ENCODE results near the gene COL4A1.

- no peak for TF ChIP-seq MAX (IDR thresholded peaks at IDR 0.05)
- no peak for TF ChIP-seq REST (IDR thresholded peaks at IDR 0.05; ENCODE audit: low read depth)
Measured at GRCh38 chr13:110272651-110273050, 34.3 kb downstream of the COL4A1 start.

Measured in Ishikawa (cell line).